IPS DF 4.7 (cell line): ENCODE measurements around the gene CATSPER4.
"Not testable (repeated sequence)": the region's sequence is repeated elsewhere in the genome, so short reads cannot be mapped to it uniquely, and the experiment has no call there.

Experiments used
- DNase-seq: peaks from one replicate; pipeline ENCODE4 v3.0.0-alpha.2; 2013; ENCODE audit warnings: low spot score; ENCODE audit errors: extremely low read depth

Gene CATSPER4

DNA sequence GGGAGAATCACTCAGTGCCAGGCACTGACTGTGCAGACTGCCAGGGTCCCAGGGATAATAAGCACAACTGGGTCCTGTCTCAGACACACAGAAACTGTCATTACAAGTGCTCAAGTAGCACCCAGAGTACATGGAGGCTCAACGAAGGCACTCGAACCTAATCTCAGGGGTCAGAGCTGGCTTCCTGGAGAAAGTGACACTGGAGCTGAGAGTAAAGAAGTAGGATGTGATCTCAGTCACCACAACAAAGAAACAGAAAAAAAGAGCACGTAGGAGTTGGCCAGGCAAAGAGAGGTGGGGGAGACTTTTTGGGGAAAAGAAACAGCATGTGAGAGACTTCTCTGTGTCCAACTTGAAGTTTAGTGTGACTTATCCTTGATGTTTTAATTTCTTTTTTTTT, 1.3 kb downstream of the CATSPER4 start:
- DNase-seq, result no peak

- DNase-seq, result no peak
Observed at GRCh38 chr1:26195805-26196204, 5.4 kb downstream of the CATSPER4 start.

DNA sequence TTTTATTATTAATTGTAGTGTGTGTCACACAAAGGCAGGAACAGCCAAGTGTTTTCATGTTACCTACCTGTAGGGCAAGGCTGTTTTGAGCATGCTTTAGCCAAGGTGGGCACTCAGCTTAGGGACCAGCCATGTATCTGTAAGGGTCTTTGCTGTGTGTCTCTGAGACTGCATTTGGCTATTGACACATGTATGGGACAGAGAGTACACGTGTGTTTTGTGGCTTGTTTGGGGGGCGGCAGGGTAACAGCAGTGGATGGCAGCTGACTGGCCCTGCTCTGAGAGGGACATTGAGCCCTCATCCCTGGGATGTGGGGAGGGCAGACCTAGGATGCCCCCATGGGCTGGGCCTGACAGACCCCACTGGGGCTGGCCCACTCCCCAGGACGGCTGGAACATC, 6.9 kb downstream of the CATSPER4 start:
- no peak for DNase-seq

DNA sequence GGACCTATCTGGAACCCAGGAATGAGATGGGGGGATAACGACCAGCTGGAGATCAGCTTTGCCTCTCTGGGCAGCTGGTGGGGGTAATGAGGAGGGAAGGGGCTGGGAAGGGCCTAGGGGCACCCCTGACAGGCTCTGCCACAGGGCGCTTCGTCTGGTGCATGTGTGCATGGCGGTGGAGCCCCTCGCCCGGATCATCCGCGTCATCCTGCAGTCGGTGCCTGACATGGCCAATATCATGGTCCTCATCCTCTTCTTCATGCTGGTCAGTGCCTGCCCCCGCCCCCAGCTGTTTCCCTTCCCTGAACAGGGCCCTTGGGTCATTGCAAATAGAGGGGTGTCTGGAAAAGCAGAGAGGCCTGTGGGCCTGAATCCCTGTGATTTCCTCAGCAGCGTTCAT, 7.4 kb downstream of the CATSPER4 start:
- no peak for DNase-seq

DNA sequence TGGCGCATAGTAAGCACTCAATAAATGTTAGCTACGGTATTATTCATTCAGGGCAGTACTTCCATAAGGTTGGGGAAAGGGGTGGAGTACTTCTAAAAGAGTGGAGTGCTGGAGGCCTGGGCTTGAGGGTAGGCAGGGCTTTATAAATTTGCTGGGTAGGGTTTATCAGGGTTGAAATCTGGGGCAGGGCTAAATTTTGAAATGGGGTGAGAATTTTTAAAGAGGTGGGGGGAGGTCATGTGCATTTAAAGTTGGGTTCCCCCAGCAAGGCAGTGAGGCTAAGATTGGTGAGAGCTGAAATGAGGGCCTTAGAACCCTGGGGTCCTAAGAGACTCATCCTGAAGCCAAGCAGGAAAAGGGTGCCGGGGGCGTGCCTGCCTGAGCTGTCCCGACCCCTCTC, 10.0 kb downstream of the CATSPER4 start:
- DNase-seq, result no peak

- no peak for DNase-seq
Observed at GRCh38 chr1:26203642-26204318, 13.4 kb downstream of the CATSPER4 start.

DNA sequence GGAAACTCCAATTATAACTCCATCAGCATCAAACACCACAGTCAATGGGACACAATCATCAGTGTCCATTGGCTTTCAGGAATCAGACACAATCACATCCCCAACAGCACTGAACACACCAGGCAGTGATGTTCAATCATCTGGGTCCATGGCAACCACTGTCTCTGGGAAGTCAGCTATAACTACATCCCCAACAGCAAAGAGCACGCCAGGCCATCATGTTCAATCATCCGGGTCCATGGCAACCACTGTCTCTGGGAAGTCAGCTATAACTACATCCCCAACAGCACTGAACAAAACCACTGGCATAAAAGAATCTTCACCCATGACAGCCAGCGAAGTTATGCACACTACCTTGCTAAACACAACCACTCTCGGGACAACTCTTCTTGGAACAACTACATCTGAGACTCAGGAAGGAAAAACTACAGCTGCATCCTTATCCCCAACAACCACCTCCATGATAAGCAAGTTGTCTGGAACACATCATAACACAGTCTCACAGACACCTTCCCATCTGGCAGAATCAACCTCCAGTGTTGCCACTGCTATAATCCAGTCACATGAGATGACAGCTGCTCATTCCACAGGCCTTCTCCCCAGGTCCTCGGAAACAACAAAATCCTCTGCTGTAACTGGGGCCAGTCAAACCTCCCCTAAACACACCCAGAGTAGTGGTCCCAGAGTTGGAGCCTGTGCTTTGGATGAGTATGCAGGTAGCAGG, 19.9 kb downstream of the CATSPER4 start:
- no peak for DNase-seq

DNA sequence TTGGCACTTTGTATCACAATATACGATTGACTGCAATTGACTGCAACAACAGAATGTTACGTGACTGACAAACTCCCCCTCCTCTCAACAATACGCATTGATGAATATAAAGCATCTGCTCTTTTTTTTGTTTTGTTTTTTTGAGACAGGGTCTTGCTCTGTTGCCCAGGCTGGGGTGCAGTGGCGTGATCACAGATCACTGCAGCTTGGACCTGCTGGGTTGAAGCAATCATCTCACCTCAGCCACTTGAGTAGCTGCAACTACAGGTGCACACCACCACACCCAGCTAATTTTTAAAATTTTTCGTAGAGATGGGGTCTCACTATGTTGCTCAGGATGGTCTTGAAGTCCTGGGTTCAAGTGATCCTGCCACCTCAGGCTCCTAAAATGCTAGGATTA, 22.3 kb downstream of the CATSPER4 start:
- no peak for DNase-seq

DNA sequence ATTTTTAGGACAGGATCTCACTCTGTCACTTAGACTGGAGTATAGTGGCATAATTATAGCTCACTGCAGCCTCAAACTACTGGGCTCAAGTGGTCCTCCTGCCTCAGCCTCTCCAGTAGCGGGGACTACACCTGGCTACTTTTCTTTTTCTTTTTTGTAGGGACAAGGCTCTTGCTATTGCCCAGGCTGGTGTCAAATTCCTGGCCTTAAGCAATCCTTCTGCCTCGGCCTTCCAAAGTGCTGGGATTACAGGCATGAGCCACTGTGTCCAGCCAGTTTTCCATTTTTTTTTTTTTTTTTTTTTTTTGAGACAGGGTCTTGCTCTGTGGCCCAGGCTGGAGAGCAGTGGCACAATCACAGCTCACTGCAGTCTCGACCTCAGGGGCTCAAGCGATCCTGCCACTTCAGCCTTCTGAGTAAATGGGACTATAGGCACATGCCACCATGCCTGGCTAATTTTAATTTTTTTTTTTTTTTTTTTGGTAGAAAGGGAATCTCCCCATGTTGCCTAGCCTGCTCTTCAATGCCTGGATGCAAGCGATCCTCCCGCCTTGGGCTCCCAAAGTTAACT, 23.0 kb downstream of the CATSPER4 start:
- no peak for DNase-seq

- DNase-seq, result no peak
Observed at GRCh38 chr1:26215246-26215645, 24.8 kb downstream of the CATSPER4 start.

DNA sequence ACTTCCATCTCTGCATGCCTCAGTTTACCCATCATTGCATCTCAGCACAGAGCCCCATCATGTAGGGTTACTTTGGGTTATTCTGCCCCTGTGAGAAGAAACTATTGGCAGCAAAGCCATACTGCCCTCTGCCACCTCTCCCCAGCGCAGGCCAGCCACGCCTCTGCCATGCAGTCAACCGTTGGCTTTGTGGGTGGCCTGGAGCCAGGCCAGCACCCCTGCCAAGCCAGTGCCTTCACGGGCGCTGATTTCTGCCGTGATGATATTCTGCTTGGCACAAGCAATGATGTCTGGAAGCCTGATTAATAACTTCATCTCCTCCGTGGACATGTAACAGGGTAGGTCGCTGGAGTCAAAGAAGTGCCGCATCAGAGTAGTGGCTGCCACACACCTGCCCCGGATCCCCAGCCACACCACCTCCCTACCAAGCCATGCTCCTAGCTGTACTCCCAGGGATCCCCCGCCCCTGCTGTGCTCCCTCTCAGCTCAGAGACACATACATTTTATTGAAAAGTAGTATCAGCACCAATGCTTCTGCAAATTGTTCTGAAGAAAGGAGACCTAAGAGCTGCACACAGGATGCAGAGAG, 28.6 kb downstream of the CATSPER4 start:
- DNase-seq, result no peak

GRCh38 chr1:26220199-26220912, 30.0 kb downstream of the CATSPER4 start:
- no peak for DNase-seq

DNA sequence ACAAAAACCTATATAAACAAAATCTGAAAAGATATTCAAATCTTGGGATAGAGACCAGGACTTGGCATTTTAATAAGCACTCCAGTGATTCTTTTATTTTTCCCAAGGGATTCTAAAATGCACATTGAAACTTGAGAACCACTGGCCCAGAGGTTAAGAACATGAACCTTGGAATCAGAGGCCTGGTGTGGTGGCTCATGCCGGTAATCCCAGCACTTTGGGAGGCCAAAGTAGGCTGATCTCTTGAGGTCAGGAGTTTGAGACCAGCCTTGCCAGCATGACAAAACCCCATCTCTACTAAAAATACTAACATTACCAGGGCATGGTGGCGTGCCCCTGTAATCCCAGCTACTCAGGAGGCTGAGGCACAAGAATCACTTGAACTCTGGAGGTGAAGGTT, 30.7 kb downstream of the CATSPER4 start:
- DNase-seq, result no peak

DNA sequence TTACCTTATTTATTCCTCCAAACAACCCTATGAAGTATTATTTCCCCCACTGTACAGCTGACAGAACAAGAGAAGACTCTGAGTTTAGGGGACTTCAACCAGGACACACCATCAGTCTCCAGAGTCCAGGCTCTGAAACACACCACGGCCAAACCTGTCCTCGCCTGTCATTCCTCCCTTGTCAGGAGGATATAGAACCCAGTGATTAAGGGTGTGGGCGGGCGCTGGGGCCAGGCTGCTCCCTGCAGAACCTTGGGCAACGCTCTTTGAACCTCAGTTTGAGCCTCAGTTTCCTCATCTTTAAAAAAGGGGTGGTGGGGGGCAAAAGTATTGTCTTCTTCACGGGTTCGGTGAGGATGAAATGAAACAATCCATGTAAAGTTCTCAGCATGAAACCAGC, 34.2 kb downstream of the CATSPER4 start:
- no peak for DNase-seq

DNA sequence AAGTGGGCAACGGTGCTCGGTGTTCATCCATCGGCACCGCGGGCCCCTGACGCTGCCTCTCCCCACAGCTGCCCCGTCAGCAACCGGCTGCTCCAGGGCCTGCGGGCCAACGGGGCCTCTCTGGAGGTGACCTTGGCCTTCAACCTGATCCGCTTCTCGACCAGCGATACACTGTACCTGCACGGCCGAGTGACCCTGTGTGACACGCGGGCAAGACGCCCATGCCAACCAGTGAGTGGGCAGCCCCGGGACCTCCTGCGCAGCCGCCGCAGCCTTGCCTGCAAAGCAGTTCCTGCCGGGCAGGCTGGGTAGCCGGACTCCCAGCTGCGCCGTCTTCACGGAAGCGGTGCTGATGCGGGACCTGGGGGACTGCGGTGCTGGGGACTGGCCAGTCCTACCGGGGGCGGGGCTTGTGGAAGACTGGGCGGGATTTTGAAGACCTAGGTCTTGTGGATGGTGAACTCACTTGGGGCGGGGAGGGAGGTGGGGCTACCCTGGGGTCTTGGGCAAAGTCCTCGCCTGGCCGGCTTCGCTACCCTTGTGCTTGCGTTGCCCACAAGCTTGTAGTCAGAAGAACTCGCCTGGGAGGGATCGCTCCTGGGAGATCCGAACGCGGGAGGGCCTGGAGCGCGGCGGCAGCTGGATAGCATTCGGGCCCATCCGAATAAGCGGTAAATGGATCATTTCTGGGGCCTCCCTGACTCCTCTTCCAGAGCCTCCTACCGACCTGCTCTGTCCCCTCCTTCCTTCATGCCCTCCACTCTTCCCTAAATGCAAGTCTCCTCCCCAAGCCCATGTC, 34.8 kb downstream of the CATSPER4 start:
- no peak for DNase-seq

- DNase-seq, result not testable (repeated sequence)
Observed at GRCh38 chr1:26230682-26231081, 40.3 kb downstream of the CATSPER4 start.

DNA sequence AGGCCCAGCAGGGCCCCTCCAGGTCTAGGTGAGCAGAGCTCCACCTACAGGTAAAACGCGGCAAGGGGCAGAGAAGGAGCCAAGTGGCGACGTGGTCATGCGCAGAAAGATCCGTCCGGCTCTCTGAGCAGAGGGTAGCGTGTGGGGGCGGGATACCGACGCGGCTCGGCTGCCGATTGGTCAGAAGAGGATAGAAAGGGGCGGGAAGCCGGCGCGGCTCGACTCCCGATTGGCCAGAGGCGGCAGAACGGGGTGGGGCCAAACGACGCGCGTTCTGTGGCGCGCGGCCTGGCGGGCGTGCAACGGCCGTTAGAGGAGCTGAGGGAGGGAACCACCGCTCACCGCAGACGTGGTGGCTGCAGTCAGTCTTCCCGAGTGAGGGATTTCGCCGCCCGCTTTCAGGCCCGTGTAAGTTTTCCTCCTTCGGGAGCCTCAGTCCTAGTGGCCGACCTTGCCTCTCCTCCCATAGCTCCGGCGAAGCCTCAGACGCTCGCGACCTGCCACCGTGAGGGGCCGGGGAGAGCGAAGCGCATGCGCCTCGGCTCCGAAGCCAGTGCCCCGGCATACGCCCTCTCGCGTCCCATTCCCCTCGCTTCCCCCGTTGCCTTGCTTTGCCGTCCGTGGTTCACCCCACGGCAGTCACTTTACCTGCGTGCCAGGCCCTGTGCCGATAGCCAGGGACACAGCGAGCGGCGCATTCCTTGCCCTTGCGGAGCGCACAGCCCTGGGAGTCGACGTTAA, 43.7 kb downstream of the CATSPER4 start, which contains the start of gene CEP85:
Gene CEP85, plus strand, starts transcription at position 298 of the 741 bp plus-strand sequence. CDS start 5,584 bp downstream, outside the sequence.
- DNase-seq, result peak; percentile 95

- DNase-seq, result no peak
Observed at GRCh38 chr1:26234644-26235370, 44.4 kb downstream of the CATSPER4 start.

- no peak for DNase-seq
Observed at GRCh38 chr1:26237230-26237966, 47.0 kb downstream of the CATSPER4 start.
